AG04450 (cell line): ENCODE measurements around the gene NAA35. TPM values are rescaled to one million over a fixed set of nuclear protein-coding genes. Genes with fewer than 3 reads are reported as not detected.

Experiments
- CTCF ChIA-PET: fragments of 300-600, 350-600 bp; formaldehyde crosslinking; extraction: SDS; loops from one replicate; lab custom pipeline; 2022; ENCODE audit warnings: antibody characterized with exemption, inconsistent platforms; lab: Charles Lee
- POLR2A ChIA-PET: fragments of 350-600 bp; formaldehyde crosslinking; extraction: SDS; loops from one replicate; lab custom pipeline; 2021; ENCODE audit warnings: antibody characterized with exemption, inconsistent platforms; lab: Yijun Ruan, JAX
- DNase-seq: peaks from one replicate; pipeline ENCODE4 v3.0.0-alpha.2; 2011; ENCODE audit warnings: low read depth, low spot score
- H3K27ac ChIP-seq: one replicate; pipeline ENCODE4 v1.5.1; 2012; ENCODE audit warnings: low read depth, low read length, control low read depth
- H3K27me3 ChIP-seq: one replicate; pipeline ENCODE4 v1.6.0; 2012; ENCODE audit warnings: low read length; ENCODE audit not compliant: control insufficient read depth, insufficient read depth
- H3K4me3 ChIP-seq: 2 replicates; pipeline ENCODE4 v1.5.1; 2011; ENCODE audit warnings: mild to moderate bottlenecking, low read depth, low read length, control low read depth
- H3K9me3 ChIP-seq: 2 replicates; pipeline ENCODE4 v1.5.1; 2012; ENCODE audit warnings: low read length; ENCODE audit not compliant: control insufficient read depth, insufficient read depth
- CTCF ChIP-seq: IDR thresholded peaks from 2 replicates; pipeline ENCODE4 v1.5.1; 2011; ENCODE audit warnings: low read depth, low read length, control low read depth, inconsistent platforms
- polyA minus RNA-seq: library from RNA; depleted of rRNA, polyadenylated mRNA; stranded (reverse); fragments of >200 nt; gene quantifications from 2 replicates; pipeline ENCODE4 v1.2.3, GENCODE V29; 2011; rRNA and poly(A)+ RNA removed
- polyA plus RNA-seq: library from polyadenylated mRNA; depleted of rRNA; stranded (reverse); fragments of >200 nt; gene quantifications from 2 replicates; pipeline ENCODE4 v1.2.3, GENCODE V29; 2011; rRNA removed

The NAA35 gene
- 19.0 and 25.2 TPM in 2 replicates for polyA plus RNA-seq
- polyA minus RNA-seq = 11.4 and 18.8 TPM in 2 replicates

DNA sequence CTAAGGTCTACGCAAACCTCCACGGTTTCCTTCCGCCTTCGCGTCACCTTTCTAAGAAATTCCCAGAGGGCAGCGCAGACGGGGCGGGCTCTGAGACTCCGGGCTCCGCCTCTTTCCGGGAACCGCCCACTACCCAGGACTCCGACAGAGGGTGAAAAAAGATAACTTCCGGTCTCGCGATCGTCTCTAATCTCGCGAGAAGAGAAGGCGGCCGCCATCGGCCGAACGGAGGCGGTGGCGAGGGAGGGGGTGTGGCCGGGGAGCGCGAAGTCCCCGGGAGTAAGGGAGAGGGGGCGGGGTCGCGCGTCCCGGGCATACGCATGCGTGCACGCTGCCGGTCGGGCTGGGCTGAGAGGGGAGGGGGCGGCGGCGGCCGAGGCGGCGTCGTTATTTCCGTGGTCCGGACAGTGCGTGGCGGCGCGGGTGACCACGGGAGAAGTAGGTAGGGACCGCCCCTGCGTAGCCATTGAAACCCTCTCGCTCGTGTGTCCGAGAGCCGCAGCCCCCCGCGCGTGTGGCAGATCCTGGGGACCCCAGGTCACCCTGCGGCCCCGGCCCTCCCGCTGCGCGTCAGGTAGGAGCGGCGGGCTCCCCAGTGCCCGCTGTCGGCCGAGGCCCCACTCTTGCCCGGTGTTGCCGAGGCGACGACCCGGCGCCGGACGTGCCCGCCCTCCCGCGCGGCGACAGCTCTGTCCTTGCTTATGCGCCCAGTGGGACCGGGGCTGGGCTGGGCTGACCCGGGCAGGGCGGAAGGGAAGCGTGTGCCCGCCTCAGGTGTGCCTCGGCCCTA is at the start of gene NAA35:
TSS of gene NAA35 (plus strand) at position 315 of the 790 bp plus-strand sequence. CDS start 1,014 bp downstream, outside the sequence.
- no peak for TF ChIP-seq CTCF
- Histone ChIP-seq H3K27me3 (no peaks in the 10 kb centered on the region), H3K4me3 (peak within 1 kb of the TSS; percentile 85), H3K27ac (peak within 1 kb of the TSS; percentile 89), H3K9me3 (no peaks in the 10 kb centered on the region; the same call in 1 of the 2 replicates)
- CTCF ChIA-PET = interaction anchor here (1.2 kb wide), 1 partner anchor 41 kb away, joined by 4 read pairs; no protein-coding TSS in a partner anchor
- DNase-seq = peak; percentile 94
- POLR2A ChIA-PET = interaction anchor here (0.5 kb wide), 1 partner anchor 201 kb away, joined by 4 read pairs; no protein-coding TSS in a partner anchor

DNA sequence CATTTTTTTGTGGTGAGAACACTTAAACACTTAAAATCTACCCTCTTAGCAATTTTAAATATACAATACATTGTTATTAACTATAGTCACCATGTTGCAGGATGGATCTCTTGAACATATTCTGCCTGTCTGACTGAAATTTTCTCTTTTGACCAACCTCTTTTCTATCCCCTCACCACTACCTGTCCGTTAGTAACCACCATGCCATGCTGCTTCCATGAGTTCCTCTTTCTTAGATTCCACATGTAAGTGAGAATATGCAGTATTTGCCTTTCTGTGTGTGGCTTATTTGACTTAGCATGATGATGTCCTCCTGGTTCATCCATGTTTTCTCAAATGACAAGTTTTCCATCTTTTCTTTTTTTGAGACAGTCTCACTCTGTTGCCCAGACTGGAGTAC is 48.5 kb upstream of the NAA35 start:
- TF ChIP-seq CTCF = no peak
- CTCF ChIA-PET = no interaction called here
- DNase-seq = no peak
- Histone ChIP-seq H3K27ac (no peak overlapping the region), H3K9me3 (no peaks in the 10 kb centered on the region), H3K27me3 (no peaks in the 10 kb centered on the region), H3K4me3 (no peak overlapping the region)
- POLR2A ChIA-PET = no interaction called here

DNA sequence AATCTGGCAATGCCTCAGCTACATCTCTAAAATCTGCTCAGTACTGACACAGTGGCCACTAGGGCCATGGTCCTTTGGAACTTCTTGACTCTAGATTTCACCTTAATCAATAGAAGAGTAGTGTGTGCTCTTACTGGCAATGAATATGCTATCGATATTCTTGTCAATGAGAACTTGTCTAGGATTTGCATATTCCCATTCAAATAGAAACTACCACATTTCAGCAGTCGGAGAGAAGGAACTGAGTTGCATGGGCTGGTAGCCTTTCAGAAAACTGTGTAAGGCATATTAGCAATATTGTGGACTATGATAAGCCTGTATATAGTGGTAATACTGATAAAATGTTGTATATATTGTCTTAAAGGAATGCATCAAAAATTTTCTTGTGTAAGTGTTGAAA is 45.3 kb upstream of the NAA35 start:
- no peak for DNase-seq
- H3K9me3 ChIP-seq = no peaks in the 10 kb centered on the region; the same call in 1 of the 2 replicates
- no peaks in the 10 kb centered on the region for H3K27me3 ChIP-seq
- POLR2A ChIA-PET = no interaction called here
- CTCF ChIA-PET = no interaction called here
- TF ChIP-seq CTCF = no peak
- H3K4me3 ChIP-seq = no peak overlapping the region
- no peak overlapping the region for H3K27ac ChIP-seq

DNA sequence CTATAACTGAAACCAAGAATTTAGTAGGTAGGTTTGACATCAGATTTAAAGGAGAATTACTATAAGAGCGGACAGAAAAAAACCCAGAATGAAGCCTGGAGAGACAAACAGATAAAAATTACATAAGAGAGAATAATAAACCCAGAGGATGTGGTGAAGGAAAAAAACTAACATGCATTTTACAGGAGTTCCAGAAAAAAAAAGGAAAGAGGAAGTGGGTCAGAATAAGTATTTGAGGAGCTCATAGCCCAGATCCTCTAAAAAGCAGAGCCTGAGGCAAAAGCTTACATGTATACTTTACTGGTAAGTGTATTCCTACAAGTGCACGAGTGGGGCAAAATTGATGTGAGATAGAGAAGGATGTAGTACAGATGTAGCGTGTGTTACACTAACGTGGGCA is 43.1 kb upstream of the NAA35 start:
- Histone ChIP-seq H3K27ac (no peak overlapping the region), H3K27me3 (no peaks in the 10 kb centered on the region), H3K4me3 (no peak overlapping the region), H3K9me3 (no peaks in the 10 kb centered on the region; the same call in 1 of the 2 replicates)
- CTCF ChIA-PET = no interaction called here
- no peak for DNase-seq
- no peak for TF ChIP-seq CTCF
- POLR2A ChIA-PET = no interaction called here

DNA sequence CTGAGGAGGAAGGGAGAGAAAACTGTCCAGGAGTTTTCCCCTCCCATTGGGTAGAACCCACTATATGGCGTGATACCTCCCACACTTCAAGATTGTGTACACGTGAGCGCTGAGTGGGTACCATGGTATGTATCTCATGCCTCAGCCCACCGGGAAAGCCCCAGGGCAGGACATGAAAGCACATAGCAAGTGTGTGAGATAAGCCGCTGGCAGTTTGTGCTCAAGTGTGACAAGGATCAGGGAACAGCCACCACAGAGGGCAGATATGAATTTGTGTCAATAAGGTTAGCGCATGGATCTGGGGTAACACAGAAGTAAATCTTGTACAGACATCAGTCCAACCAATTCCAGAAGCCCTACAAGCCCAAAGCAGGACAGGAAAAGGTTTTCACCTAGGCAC is 42.6 kb upstream of the NAA35 start:
- ChIA-PET POLR2A (no interaction called here), CTCF (no interaction called here)
- no peak overlapping the region for H3K27ac ChIP-seq

More for the DNA sequence above, 42.6 kb upstream of the NAA35 start:
- H3K9me3 ChIP-seq = no peaks in the 10 kb centered on the region; the same call in 1 of the 2 replicates
- TF ChIP-seq CTCF = no peak
- no peak for DNase-seq
- no peak overlapping the region for H3K4me3 ChIP-seq
- no peaks in the 10 kb centered on the region for H3K27me3 ChIP-seq
